ENCODE results near the gene DMAC2L. TPM values are rescaled to one million over a fixed set of nuclear protein-coding genes. Genes with fewer than 3 reads are reported as not detected.
A peak's percentile ranks its signal among the peaks of the same experiment; 100 is the strongest.

Gene DMAC2L
- total and polyA plus RNA-seq, 10 of the 15 experiments (the other 5 are each of a cell fraction or from before 2014, with no cell fraction given): 9.5 to 76.3 (median 28.2) TPM

DNA sequence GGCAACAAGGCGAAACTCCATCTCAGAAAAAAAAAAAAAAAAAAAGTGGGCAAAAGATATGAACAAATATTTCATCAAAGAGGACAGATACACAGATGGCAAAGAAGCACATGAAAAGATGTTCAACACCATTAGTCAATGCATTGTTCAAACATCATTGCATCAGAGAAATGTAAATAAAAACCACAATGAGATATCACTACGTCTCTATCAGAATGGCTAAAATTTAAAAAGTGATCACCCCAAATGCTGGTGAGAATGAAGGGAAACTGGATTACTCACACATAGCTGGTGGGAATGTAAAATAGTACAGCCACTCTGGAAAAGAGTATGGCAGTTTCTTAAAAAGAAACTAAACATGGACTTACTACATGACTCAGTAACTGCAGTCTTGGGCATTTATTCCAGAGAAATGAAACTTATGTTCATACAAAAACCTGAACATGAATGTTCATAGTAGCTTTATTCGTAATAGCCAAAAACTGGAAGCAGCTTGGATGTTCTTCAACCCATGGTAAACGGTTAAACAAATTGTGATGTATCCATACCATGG, 3.7 kb upstream of the DMAC2L start:
- no peak for DNase-seq (ENCODE audit: low read depth, low spot score)
- FAIRE-seq: no peak
- 40% methylated on average over 3 of the region's 4 CpGs for WGBS (ENCODE audit: insufficient coverage, insufficient replicate concordance, low lambda C conversion rate, missing lambda C conversion rate)
- ATAC-seq: no peak
- CTCF ChIA-PET: interaction anchor here (0.9 kb wide), 1 partner anchor 13 kb away, joined by 4 read pairs; no protein-coding TSS in a partner anchor
- no peaks in the 10 kb centered on the region for H4K20me1 ChIP-seq (ENCODE audit: control insufficient read depth, insufficient read depth)
- H3K9ac ChIP-seq (ENCODE audit: control insufficient read depth, insufficient read depth, low read length): no peak overlapping the region
- H3K4me3 ChIP-seq: no peak overlapping the region
- H3K4me1 ChIP-seq (ENCODE audit: control insufficient read depth, insufficient read depth, low read length): peaks cover 4% of the 10 kb centered on the region; the same call in 1 of the 2 replicates
- in situ Hi-C loops (cut with MboI) (no loop called here), intact Hi-C loops (cut with micrococcal nuclease; ENCODE audit: unreplicated experiment) (no loop called here)
- peaks cover 31% of the 10 kb centered on the region for H3K79me2 ChIP-seq (ENCODE audit: control insufficient read depth, insufficient read depth, low read length)
- no peak overlapping the region for H2AFZ ChIP-seq (ENCODE audit: control insufficient read depth, low read depth, low read length)
- RAD21 ChIA-PET (ENCODE audit: unreplicated experiment): no interaction called here
- no peak overlapping the region for H3K27ac ChIP-seq (ENCODE audit: control insufficient read depth, insufficient read depth)
- H3K9me3 ChIP-seq (replicated peaks; ENCODE audit: control insufficient read depth, insufficient read depth, low read length): no peaks in the 10 kb centered on the region
- H3K36me3 ChIP-seq (ENCODE audit: control insufficient read depth in 2 of 2, insufficient read depth in 2 of 2, low read length in 1 of 2): no peaks in the 10 kb centered on the region
- POLR2A ChIA-PET: interaction anchor here (0.6 kb wide), 1 partner anchor 220 kb away, joined by 3 read pairs; no protein-coding TSS in a partner anchor
- no peaks in the 10 kb centered on the region for H3K27me3 ChIP-seq (replicated peaks in 1 of 2; ENCODE audit: control insufficient read depth in 2 of 2, insufficient read depth in 2 of 2, low read length in 1 of 2)
- TF ChIP-seq RUNX3 (IDR thresholded peaks at IDR 0.05; ENCODE audit: low read length): no peak
- TF ChIP-seq, protein P1, sequence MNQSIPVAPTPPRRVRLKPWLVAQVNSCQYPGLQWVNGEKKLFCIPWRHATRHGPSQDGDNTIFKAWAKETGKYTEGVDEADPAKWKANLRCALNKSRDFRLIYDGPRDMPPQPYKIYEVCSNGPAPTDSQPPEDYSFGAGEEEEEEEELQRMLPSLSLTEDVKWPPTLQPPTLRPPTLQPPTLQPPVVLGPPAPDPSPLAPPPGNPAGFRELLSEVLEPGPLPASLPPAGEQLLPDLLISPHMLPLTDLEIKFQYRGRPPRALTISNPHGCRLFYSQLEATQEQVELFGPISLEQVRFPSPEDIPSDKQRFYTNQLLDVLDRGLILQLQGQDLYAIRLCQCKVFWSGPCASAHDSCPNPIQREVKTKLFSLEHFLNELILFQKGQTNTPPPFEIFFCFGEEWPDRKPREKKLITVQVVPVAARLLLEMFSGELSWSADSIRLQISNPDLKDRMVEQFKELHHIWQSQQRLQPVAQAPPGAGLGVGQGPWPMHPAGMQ (IDR thresholded peaks at IDR 0.05; ENCODE audit: borderline replicate concordance): no peak
- no peak for TF ChIP-seq CHD4 (IDR thresholded peaks at IDR 0.05)
- TF ChIP-seq, protein P2, sequence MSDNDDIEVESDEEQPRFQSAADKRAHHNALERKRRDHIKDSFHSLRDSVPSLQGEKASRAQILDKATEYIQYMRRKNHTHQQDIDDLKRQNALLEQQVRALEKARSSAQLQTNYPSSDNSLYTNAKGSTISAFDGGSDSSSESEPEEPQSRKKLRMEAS (IDR thresholded peaks at IDR 0.05; ENCODE audit: low read depth, low read length): no peak
- TF ChIP-seq ATF7 (IDR thresholded peaks at IDR 0.05; ENCODE audit: low read depth): no peak
- no peak for TF ChIP-seq LARP7 (IDR thresholded peaks at IDR 0.05)
- TF ChIP-seq, protein P3, sequence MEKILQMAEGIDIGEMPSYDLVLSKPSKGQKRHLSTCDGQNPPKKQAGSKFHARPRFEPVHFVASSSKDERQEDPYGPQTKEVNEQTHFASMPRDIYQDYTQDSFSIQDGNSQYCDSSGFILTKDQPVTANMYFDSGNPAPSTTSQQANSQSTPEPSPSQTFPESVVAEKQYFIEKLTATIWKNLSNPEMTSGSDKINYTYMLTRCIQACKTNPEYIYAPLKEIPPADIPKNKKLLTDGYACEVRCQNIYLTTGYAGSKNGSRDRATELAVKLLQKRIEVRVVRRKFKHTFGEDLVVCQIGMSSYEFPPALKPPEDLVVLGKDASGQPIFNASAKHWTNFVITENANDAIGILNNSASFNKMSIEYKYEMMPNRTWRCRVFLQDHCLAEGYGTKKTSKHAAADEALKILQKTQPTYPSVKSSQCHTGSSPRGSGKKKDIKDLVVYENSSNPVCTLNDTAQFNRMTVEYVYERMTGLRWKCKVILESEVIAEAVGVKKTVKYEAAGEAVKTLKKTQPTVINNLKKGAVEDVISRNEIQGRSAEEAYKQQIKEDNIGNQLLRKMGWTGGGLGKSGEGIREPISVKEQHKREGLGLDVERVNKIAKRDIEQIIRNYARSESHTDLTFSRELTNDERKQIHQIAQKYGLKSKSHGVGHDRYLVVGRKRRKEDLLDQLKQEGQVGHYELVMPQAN (conservative IDR thresholded peaks at IDR 0.05): no peak
- TF ChIP-seq MTA2 (IDR thresholded peaks at IDR 0.05; ENCODE audit: low read depth): no peak
- no peak for TF ChIP-seq SRF (IDR thresholded peaks at IDR 0.05; ENCODE audit: low read depth in 2 of 2, low read length in 2 of 2)
- TF ChIP-seq, protein P4, sequence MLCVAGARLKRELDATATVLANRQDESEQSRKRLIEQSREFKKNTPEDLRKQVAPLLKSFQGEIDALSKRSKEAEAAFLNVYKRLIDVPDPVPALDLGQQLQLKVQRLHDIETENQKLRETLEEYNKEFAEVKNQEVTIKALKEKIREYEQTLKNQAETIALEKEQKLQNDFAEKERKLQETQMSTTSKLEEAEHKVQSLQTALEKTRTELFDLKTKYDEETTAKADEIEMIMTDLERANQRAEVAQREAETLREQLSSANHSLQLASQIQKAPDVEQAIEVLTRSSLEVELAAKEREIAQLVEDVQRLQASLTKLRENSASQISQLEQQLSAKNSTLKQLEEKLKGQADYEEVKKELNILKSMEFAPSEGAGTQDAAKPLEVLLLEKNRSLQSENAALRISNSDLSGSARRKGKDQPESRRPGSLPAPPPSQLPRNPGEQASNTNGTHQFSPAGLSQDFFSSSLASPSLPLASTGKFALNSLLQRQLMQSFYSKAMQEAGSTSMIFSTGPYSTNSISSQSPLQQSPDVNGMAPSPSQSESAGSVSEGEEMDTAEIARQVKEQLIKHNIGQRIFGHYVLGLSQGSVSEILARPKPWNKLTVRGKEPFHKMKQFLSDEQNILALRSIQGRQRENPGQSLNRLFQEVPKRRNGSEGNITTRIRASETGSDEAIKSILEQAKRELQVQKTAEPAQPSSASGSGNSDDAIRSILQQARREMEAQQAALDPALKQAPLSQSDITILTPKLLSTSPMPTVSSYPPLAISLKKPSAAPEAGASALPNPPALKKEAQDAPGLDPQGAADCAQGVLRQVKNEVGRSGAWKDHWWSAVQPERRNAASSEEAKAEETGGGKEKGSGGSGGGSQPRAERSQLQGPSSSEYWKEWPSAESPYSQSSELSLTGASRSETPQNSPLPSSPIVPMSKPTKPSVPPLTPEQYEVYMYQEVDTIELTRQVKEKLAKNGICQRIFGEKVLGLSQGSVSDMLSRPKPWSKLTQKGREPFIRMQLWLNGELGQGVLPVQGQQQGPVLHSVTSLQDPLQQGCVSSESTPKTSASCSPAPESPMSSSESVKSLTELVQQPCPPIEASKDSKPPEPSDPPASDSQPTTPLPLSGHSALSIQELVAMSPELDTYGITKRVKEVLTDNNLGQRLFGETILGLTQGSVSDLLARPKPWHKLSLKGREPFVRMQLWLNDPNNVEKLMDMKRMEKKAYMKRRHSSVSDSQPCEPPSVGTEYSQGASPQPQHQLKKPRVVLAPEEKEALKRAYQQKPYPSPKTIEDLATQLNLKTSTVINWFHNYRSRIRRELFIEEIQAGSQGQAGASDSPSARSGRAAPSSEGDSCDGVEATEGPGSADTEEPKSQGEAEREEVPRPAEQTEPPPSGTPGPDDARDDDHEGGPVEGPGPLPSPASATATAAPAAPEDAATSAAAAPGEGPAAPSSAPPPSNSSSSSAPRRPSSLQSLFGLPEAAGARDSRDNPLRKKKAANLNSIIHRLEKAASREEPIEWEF (IDR thresholded peaks at IDR 0.05; ENCODE audit: insufficient replicate concordance, low read depth, low read length): no peak
- no peak for TF ChIP-seq SMC3 (IDR thresholded peaks at IDR 0.05; ENCODE audit: borderline replicate concordance, low read length)
- no peak for TF ChIP-seq EP300 (IDR thresholded peaks at IDR 0.05; ENCODE audit: borderline replicate concordance in 1 of 2, control insufficient read depth in 1 of 2, low read depth in 2 of 2, low read length in 2 of 2)
- TF ChIP-seq POU2F2 (IDR thresholded peaks at IDR 0.05; ENCODE audit: borderline replicate concordance, low read depth, low read length): no peak
- TF ChIP-seq HDAC6 (IDR thresholded peaks at IDR 0.05; ENCODE audit: unreplicated experiment): no peak
- no peak for TF ChIP-seq MEF2A (IDR thresholded peaks at IDR 0.05; ENCODE audit: insufficient read depth, low read depth, low read length)
- no peak for TF ChIP-seq KAT2A (conservative IDR thresholded peaks at IDR 0.05; ENCODE audit: control insufficient read depth, low read depth, low read length)
- SMC1A ChIA-PET (ENCODE audit: uncharacterized antibody, unreplicated experiment): interaction anchor here (0.5 to 0.7 kb wide), 2 partner anchors 13 to 431 kb away, joined by 3 read pairs; no protein-coding TSS in a partner anchor
- H3K4me2 ChIP-seq (ENCODE audit: control insufficient read depth, insufficient read depth): peak overlapping the region; percentile 38
- BruUV-seq (replicated peaks): no TSS peak
